H1 (cell line): ENCODE measurements around the gene SLC1A4. TPM values are rescaled to one million over a fixed set of nuclear protein-coding genes. Genes with fewer than 3 reads are reported as not detected.

Experiments used
- polyA plus RNA-seq, 7 experiments: library from polyadenylated mRNA; depleted of rRNA in 3 of 7; stranded (reverse) in 5 of 7; unstranded in 2 of 7; fragments of >200 nt in 5 of 7; fragments of 200-250 nt in 2 of 7; gene quantifications; 1 replicate in 5 of 7; 2 replicates in 1 of 7; 4 replicates in 1 of 7; pipeline versions ENCODE4 v1.2.1 to v1.2.3, GENCODE V29; 2011 to 2013; ENCODE audit warnings: missing spikeins in 2 of 7, mixed read lengths in 2 of 7
- total RNA-seq: library from RNA; stranded (reverse); fragmentation: NEBNext Ultra II Directional; extraction: Animal tissue kit (Norgen Biotek cat#: 25700); gene quantifications from 2 replicates; pipeline ENCODE4 v1.2.1, GENCODE V29; 2021
- TF ChIP-seq, protein P1 (sequence below): fragments of 300-600 bp; sonication (generic); IDR thresholded peaks from 2 replicates; pipeline ENCODE4 v1.7.1; 2012; ENCODE audit warnings: low read length, moderate library complexity, mild to moderate bottlenecking, inconsistent platforms; ENCODE audit not compliant: insufficient replicate concordance

SLC1A4 gene
- total and polyA plus RNA-seq, 2 of the 8 experiments (the other 6 are each of a cell fraction or from before 2014, with no cell fraction given): 0.44 to 0.86 TPM

DNA sequence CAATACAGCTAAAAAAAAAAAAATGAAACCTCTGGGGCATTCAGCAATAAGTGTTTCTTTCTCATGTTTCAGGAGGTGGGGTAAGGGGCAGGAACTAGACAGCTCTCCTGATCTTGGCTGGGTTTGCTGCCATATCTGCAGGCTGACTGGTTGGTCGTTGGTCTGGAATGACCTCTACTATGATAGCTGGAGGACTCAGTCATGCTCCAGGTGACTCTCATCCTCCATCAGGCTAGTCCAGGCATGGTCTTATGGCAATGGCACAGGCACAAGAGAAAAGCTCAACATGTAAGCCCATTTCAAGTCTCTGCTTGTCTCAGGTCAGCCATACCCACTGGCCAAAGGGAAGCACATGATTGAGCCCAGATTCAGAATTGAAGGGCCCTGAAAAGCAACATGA, 9.5 kb upstream of the SLC1A4 start (continued):
- TF ChIP-seq, protein P1, sequence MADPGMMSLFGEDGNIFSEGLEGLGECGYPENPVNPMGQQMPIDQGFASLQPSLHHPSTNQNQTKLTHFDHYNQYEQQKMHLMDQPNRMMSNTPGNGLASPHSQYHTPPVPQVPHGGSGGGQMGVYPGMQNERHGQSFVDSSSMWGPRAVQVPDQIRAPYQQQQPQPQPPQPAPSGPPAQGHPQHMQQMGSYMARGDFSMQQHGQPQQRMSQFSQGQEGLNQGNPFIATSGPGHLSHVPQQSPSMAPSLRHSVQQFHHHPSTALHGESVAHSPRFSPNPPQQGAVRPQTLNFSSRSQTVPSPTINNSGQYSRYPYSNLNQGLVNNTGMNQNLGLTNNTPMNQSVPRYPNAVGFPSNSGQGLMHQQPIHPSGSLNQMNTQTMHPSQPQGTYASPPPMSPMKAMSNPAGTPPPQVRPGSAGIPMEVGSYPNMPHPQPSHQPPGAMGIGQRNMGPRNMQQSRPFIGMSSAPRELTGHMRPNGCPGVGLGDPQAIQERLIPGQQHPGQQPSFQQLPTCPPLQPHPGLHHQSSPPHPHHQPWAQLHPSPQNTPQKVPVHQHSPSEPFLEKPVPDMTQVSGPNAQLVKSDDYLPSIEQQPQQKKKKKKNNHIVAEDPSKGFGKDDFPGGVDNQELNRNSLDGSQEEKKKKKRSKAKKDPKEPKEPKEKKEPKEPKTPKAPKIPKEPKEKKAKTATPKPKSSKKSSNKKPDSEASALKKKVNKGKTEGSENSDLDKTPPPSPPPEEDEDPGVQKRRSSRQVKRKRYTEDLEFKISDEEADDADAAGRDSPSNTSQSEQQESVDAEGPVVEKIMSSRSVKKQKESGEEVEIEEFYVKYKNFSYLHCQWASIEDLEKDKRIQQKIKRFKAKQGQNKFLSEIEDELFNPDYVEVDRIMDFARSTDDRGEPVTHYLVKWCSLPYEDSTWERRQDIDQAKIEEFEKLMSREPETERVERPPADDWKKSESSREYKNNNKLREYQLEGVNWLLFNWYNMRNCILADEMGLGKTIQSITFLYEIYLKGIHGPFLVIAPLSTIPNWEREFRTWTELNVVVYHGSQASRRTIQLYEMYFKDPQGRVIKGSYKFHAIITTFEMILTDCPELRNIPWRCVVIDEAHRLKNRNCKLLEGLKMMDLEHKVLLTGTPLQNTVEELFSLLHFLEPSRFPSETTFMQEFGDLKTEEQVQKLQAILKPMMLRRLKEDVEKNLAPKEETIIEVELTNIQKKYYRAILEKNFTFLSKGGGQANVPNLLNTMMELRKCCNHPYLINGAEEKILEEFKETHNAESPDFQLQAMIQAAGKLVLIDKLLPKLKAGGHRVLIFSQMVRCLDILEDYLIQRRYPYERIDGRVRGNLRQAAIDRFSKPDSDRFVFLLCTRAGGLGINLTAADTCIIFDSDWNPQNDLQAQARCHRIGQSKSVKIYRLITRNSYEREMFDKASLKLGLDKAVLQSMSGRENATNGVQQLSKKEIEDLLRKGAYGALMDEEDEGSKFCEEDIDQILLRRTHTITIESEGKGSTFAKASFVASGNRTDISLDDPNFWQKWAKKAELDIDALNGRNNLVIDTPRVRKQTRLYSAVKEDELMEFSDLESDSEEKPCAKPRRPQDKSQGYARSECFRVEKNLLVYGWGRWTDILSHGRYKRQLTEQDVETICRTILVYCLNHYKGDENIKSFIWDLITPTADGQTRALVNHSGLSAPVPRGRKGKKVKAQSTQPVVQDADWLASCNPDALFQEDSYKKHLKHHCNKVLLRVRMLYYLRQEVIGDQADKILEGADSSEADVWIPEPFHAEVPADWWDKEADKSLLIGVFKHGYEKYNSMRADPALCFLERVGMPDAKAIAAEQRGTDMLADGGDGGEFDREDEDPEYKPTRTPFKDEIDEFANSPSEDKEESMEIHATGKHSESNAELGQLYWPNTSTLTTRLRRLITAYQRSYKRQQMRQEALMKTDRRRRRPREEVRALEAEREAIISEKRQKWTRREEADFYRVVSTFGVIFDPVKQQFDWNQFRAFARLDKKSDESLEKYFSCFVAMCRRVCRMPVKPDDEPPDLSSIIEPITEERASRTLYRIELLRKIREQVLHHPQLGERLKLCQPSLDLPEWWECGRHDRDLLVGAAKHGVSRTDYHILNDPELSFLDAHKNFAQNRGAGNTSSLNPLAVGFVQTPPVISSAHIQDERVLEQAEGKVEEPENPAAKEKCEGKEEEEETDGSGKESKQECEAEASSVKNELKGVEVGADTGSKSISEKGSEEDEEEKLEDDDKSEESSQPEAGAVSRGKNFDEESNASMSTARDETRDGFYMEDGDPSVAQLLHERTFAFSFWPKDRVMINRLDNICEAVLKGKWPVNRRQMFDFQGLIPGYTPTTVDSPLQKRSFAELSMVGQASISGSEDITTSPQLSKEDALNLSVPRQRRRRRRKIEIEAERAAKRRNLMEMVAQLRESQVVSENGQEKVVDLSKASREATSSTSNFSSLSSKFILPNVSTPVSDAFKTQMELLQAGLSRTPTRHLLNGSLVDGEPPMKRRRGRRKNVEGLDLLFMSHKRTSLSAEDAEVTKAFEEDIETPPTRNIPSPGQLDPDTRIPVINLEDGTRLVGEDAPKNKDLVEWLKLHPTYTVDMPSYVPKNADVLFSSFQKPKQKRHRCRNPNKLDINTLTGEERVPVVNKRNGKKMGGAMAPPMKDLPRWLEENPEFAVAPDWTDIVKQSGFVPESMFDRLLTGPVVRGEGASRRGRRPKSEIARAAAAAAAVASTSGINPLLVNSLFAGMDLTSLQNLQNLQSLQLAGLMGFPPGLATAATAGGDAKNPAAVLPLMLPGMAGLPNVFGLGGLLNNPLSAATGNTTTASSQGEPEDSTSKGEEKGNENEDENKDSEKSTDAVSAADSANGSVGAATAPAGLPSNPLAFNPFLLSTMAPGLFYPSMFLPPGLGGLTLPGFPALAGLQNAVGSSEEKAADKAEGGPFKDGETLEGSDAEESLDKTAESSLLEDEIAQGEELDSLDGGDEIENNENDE: no peak
